ENCODE measurements around the gene RLBP1. TPM values are rescaled to one million over a fixed set of nuclear protein-coding genes. Genes with fewer than 3 reads are reported as not detected.

The RLBP1 gene
- total and polyA plus RNA-seq, 7 donors = 0.27 to 6.6 (median 1.1) TPM; not detected in 3

- Histone ChIP-seq H3K36me3 (peaks cover 0 to 18% (median 2%) of the 10 kb centered on the region in 4 donors), H3K27ac (no peak overlapping the region), H3K4me1 (peaks cover 0 to 5% (median 4%) of the 10 kb centered on the region in 4 donors), H3K4me3 (no peak overlapping the region), H3K27me3 (no peaks in the 10 kb centered on the region), H3K9me3 (no peaks in the 10 kb centered on the region)
- no peak for TF ChIP-seq POLR2A (IDR thresholded peaks at IDR 0.05)
- no peak for TF ChIP-seq EP300 (IDR thresholded peaks at IDR 0.05)
- TF ChIP-seq, protein P1, sequence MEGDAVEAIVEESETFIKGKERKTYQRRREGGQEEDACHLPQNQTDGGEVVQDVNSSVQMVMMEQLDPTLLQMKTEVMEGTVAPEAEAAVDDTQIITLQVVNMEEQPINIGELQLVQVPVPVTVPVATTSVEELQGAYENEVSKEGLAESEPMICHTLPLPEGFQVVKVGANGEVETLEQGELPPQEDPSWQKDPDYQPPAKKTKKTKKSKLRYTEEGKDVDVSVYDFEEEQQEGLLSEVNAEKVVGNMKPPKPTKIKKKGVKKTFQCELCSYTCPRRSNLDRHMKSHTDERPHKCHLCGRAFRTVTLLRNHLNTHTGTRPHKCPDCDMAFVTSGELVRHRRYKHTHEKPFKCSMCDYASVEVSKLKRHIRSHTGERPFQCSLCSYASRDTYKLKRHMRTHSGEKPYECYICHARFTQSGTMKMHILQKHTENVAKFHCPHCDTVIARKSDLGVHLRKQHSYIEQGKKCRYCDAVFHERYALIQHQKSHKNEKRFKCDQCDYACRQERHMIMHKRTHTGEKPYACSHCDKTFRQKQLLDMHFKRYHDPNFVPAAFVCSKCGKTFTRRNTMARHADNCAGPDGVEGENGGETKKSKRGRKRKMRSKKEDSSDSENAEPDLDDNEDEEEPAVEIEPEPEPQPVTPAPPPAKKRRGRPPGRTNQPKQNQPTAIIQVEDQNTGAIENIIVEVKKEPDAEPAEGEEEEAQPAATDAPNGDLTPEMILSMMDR (IDR thresholded peaks at IDR 0.05) = no peak
- TF ChIP-seq POLR2AphosphoS5 (IDR thresholded peaks at IDR 0.05) = no peak
- WGBS, 2 donors = 37 to 55% methylated on average over 2 of the region's 2 CpGs
- no peak for DNase-seq
- intact Hi-C loops (cut with DNase I) = loop anchor here (10.0 kb wide), 1 partner anchor 231 kb away; no protein-coding TSS in a partner anchor
These were observed 17.6 kb downstream of the RLBP1 start for GRCh38 chr15:89203705-89204273.

- H3K4me3 ChIP-seq = no peak overlapping the region
- H3K36me3 ChIP-seq = peaks cover 0 to 39% (median 4%) of the 10 kb centered on the region in 4 donors
- intact Hi-C loops (cut with DNase I) = loop anchor here (10.0 kb wide), 1 partner anchor 233 kb away; no protein-coding TSS in a partner anchor
- no peaks in the 10 kb centered on the region for H3K9me3 ChIP-seq
- TF ChIP-seq EP300 (IDR thresholded peaks at IDR 0.05) = no peak
- no peak for TF ChIP-seq POLR2A (IDR thresholded peaks at IDR 0.05)
- no peak for TF ChIP-seq POLR2AphosphoS5 (IDR thresholded peaks at IDR 0.05)
- TF ChIP-seq, protein P1 (IDR thresholded peaks at IDR 0.05) = no peak
- no peaks in the 10 kb centered on the region for H3K27me3 ChIP-seq
- WGBS, 2 donors = 91 to 93% methylated on average over 20 of the region's 20 CpGs
- peaks cover 0 to 7% (median 0%) of the 10 kb centered on the region in 4 donors for H3K4me1 ChIP-seq
- H3K27ac ChIP-seq = no peak overlapping the region
- DNase-seq = no peak
These were observed 19.8 kb downstream of the RLBP1 start for GRCh38 chr15:89201465-89202005.

DNA sequence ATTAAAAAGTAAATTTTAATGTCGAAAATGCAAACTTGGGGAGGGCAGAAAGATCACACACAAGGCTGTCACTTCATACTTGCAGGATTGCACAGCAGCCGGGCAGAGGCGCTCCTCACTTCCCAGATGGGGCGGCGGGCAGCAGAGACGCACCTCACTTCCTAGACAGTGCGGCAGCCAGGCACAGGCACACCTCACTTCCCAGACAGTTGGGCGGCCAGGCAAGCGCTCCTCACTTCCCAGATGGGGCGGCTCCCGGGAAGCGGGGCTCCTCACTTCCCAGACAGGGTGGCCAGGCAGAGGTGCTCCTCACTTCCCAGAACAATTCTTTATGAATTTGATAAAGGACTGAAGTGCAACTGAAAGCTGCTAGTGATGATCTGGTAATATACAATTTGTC lies 21.2 kb downstream of the RLBP1 start:
- Histone ChIP-seq H3K36me3 (peaks cover 0 to 53% (median 16%) of the 10 kb centered on the region in 4 donors), H3K4me1 (peaks cover 0 to 7% (median 0%) of the 10 kb centered on the region in 4 donors), H3K9me3 (no peaks in the 10 kb centered on the region), H3K4me3 (no peak overlapping the region), H3K27ac (peak overlapping the region; percentile 1 to 68 (median 52)), H3K27me3 (no peaks in the 10 kb centered on the region)
- WGBS, 2 donors = 95 to 97% methylated on average over 12 of the region's 12 CpGs
- DNase-seq = no peak
- intact Hi-C loops (cut with DNase I) = loop anchor here (10.0 kb wide), 1 partner anchor 235 kb away; no protein-coding TSS in a partner anchor
- TF ChIP-seq POLR2A (IDR thresholded peaks at IDR 0.05) (no peak), EP300 (IDR thresholded peaks at IDR 0.05) (no peak), POLR2AphosphoS5 (IDR thresholded peaks at IDR 0.05) (no peak)
- TF ChIP-seq, protein P1 (IDR thresholded peaks at IDR 0.05) = no peak

DNA sequence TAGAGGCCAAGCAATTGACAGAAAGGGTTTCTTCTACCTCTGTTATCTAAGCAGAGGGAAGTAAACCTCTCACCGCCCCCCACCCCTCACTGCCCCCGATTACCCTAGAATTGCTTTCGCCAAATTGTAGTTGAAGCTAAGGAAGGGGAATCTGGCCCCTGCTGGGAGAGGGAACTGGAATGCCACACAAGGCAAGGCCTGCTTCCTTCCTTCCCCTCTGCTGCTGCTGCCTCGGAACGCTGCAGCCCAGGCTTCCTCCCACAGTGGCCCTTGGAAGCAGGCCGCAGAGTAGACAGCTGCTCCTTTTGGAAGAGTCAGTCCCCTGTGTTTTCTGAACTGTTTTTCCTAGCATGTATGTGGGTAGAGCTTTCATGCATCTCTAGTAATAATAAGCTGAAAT lies 21.6 kb downstream of the RLBP1 start:
- no peak overlapping the region for H3K4me3 ChIP-seq
- H3K9me3 ChIP-seq = no peaks in the 10 kb centered on the region
- DNase-seq = no peak
- H3K36me3 ChIP-seq = peaks cover 0 to 57% (median 20%) of the 10 kb centered on the region in 4 donors
- intact Hi-C loops (cut with DNase I) = loop anchor here (10.0 kb wide), 1 partner anchor 235 kb away; no protein-coding TSS in a partner anchor
- H3K4me1 ChIP-seq = peaks cover 0 to 7% (median 0%) of the 10 kb centered on the region in 4 donors
- WGBS, 2 donors = 72 to 90% methylated on average over 6 of the region's 6 CpGs
- no peaks in the 10 kb centered on the region for H3K27me3 ChIP-seq
- TF ChIP-seq, protein P1 (IDR thresholded peaks at IDR 0.05) = no peak
- TF ChIP-seq EP300 (IDR thresholded peaks at IDR 0.05) (no peak), POLR2A (IDR thresholded peaks at IDR 0.05) (no peak), POLR2AphosphoS5 (IDR thresholded peaks at IDR 0.05) (no peak)
- H3K27ac ChIP-seq = peak overlapping the region; percentile 37 to 68 (median 52)
